Esophagus (tissue), 2 donors: ENCODE results near the gene ACSF3. TPM values are rescaled to one million over a fixed set of nuclear protein-coding genes. Genes with fewer than 3 reads are reported as not detected.
"Not testable (repeated sequence)": the region's sequence is repeated elsewhere in the genome, so short reads cannot be mapped to it uniquely, and the experiment has no call there.

Source experiments
- H3K27ac ChIP-seq, 2 donors: one replicate each; pipeline ENCODE4 v1.5.1; 2013; ENCODE audit warnings: low read depth in 2 of 2, mild to moderate bottlenecking in 2 of 2, inconsistent platforms in 1 of 2, low read length in 1 of 2, moderate library complexity in 1 of 2
- H3K27me3 ChIP-seq, 2 donors: one replicate each; pipeline ENCODE4 v1.6.1; 2013; ENCODE audit warnings: low read length in 2 of 2, control low read depth in 1 of 2, mild to moderate bottlenecking in 1 of 2; ENCODE audit not compliant: insufficient read depth in 2 of 2, control insufficient read depth in 1 of 2
- H3K36me3 ChIP-seq, 2 donors: one replicate each; pipeline ENCODE4 v1.6.1; 2013; ENCODE audit warnings: low read length in 1 of 2; ENCODE audit not compliant: control insufficient read depth in 2 of 2, insufficient read depth in 2 of 2
- H3K4me1 ChIP-seq, 2 donors: one replicate each; pipeline ENCODE4 v1.6.1; 2013; ENCODE audit warnings: low read length in 1 of 2; ENCODE audit not compliant: control insufficient read depth in 2 of 2, insufficient read depth in 2 of 2
- H3K4me3 ChIP-seq, 2 donors: one replicate each; pipeline ENCODE4 v1.5.1; 2013; ENCODE audit warnings: low read length in 2 of 2, mild to moderate bottlenecking in 2 of 2, low read depth in 1 of 2, moderate library complexity in 1 of 2
- H3K9me3 ChIP-seq, 2 donors: one replicate each; pipeline ENCODE4 v1.6.1; 2013; ENCODE audit warnings: mild to moderate bottlenecking in 2 of 2, low read depth in 1 of 2, low read length in 1 of 2, moderate library complexity in 1 of 2; ENCODE audit not compliant: control insufficient read depth in 2 of 2, insufficient read depth in 1 of 2
- WGBS, 2 donors: extraction: QIAGEN DNeasy Blood & Tissue Kit; methylation state at CpG; one replicate each; pipeline ENCODE4 v1.1.7; 2013; 5-methylcytosine and 5-hydroxymethylcytosine counted together
- polyA plus RNA-seq, 2 donors: library from polyadenylated mRNA; stranded (reverse); fragments of 200-250 nt; gene quantifications; one replicate each; pipeline ENCODE4 v1.2.3, GENCODE V29; 2013
- donor health status: healthy with polysubstance abuse.
- donor health status: Bipolar disorder and iron deficiency.

Gene ACSF3
- polyA plus RNA-seq, 2 donors, result 14.1 to 22.3 TPM

DNA sequence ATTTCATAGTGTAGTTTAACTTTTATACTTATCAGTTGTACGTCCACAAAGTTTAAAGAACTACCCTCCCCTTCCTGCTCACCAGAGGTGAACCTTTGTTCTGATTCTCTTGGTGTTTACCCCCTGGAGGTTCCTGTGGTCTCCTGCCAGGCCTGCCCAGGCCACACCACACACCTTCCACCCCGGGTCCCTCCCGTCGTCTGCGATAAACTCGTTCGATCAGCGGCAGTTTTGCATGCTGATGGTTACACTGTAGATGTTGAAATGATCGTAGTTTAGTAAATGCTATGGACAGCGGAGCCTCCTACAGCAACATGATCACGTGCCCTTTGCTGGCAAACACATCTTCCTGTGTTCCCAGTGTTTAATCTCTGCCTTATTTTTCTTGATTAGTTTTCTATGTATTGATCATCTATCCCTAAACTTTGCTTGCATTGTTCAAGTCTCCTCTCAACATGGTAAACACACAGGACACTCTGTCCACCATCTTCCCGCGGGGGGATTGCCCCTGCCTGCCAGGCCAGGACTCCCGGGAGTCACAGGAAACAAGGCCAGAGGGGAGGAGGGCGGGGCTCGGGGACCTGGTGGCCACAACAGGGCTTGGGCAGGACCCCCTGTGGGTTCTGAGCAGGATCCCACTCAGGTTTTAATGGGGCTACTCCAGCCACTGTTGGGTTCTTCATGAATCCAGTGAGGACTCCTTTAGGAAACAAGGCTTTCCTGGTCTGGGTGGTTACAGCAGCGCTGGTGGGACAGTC lies 2.8 kb upstream of the ACSF3 start:
- peaks cover 3 to 8% of the 10 kb centered on the region in 2 donors for H3K4me1 ChIP-seq
- H3K4me3 ChIP-seq, result no peak overlapping the region
- peaks cover 0 to 4% of the 10 kb centered on the region in 2 donors for H3K27me3 ChIP-seq
- no peaks in the 10 kb centered on the region for H3K36me3 ChIP-seq
- no peak overlapping the region for H3K27ac ChIP-seq
- H3K9me3 ChIP-seq, result no peaks in the 10 kb centered on the region
- 55 to 58% methylated on average over 17 of the region's 17 CpGs for WGBS, 2 donors

DNA sequence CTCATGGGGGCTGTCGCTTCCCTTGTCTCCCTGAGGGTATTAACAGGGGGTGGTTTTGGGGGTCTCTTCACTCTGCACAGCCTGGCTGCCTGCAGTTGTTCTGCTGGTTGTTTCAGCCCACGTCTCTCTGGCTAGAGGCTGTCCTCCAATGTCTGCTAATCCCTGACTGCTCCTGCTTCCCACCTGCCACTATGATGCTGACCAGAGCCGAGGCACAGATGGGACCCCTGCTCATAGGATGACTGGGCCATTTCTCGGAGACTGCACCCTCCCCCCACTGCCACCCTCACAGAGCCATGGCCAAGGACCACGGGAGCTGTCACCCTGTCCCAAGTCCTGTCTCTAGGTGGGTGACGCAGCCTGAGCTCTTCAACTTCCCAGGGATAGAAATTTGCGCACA lies 1.6 kb upstream of the ACSF3 start:
- 77 to 79% methylated on average over 7 of the region's 7 CpGs for WGBS, 2 donors
- Histone ChIP-seq H3K27ac (no peak overlapping the region), H3K27me3 (peaks cover 0 to 4% of the 10 kb centered on the region in 2 donors)

GRCh38 chr16:89093252-89093601 lies 425 bp upstream of the ACSF3 start:
- 63 to 66% methylated on average over 15 of the region's 15 CpGs for WGBS, 2 donors
- H3K36me3 ChIP-seq, H3K27me3 ChIP-seq, H3K9me3 ChIP-seq: not testable (repeated sequence)
- Histone ChIP-seq H3K27ac (peak overlapping the region; percentile 43 to 62), H3K4me1 (peaks cover 6 to 13% of the 10 kb centered on the region in 2 donors), H3K4me3 (peak overlapping the region; percentile 71 to 93)

More for the DNA sequence above, 1.6 kb upstream of the ACSF3 start:
- Histone ChIP-seq H3K4me1 (peaks cover 6 to 13% of the 10 kb centered on the region in 2 donors), H3K9me3 (no peaks in the 10 kb centered on the region), H3K4me3 (no peak overlapping the region), H3K36me3 (no peaks in the 10 kb centered on the region)

- 10 to 11% methylated on average over 21 of the region's 21 CpGs for WGBS, 2 donors
- Histone ChIP-seq H3K27me3 (peaks cover 0 to 4% of the 10 kb centered on the region in 2 donors), H3K27ac (peak overlapping the region in 1 of 2 donors; percentile 62), H3K9me3 (no peaks in the 10 kb centered on the region), H3K36me3 (peaks cover 0 to 4% of the 10 kb centered on the region in 2 donors), H3K4me1 (peaks cover 6 to 15% of the 10 kb centered on the region in 2 donors), H3K4me3 (peak overlapping the region; percentile 71 to 93)
These were observed 714 bp downstream of the ACSF3 start for GRCh38 chr16:89094252-89094879.

DNA sequence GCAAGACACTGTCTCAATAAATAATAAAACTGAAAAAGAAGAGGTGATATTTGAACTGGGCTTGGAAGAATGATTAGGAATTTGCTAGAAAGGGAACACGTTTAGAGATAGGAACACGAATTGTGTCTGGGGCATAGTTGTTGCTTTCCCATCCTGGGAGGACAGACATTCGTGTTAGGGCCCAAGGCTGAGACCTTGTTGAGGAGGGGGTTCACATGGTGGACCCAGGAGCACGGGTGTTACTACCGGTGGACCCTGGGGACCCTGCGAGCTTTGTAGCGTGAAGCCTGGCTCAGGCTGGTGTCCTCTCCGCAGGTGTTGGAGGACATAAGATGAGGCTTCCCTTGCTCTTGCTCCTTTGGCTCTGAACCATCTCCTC lies 1.2 kb downstream of the ACSF3 start:
- 70 to 79% methylated on average over 8 of the region's 8 CpGs for WGBS, 2 donors
- H3K4me1 ChIP-seq, result peaks cover 6 to 15% of the 10 kb centered on the region in 2 donors
- no peaks in the 10 kb centered on the region for H3K9me3 ChIP-seq
- peaks cover 0 to 4% of the 10 kb centered on the region in 2 donors for H3K36me3 ChIP-seq
- H3K4me3 ChIP-seq, result peak overlapping the region; percentile 71 to 93
- H3K27ac ChIP-seq, result no peak overlapping the region
- H3K27me3 ChIP-seq, result peaks cover 0 to 4% of the 10 kb centered on the region in 2 donors

DNA sequence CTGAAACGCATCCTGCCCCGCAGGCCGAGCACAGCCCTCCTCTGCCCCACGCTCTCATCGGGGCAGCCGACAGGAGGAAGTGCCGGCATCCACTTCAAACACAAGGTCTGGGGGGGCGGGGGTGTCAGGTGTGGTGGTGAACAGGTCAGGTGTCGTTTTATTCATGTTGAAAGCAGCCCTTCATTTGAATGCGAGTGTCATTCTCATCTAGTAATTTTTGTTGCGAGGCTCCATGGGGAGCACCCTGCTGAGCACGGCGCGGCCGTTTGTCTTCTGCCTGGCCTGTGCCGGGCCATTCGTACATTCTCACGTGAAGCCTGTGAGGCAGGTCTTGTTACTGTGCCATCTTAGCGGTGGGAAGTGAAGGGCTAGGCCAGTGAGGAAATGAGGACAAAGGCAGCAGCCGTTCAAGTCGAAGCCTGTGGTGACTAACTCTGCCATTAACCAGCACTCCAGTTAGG lies 1.9 kb downstream of the ACSF3 start:
- H3K27me3 ChIP-seq, result no peaks in the 10 kb centered on the region
- peaks cover 0 to 4% of the 10 kb centered on the region in 2 donors for H3K36me3 ChIP-seq
- no peak overlapping the region for H3K4me3 ChIP-seq
- H3K9me3 ChIP-seq, result no peaks in the 10 kb centered on the region
- WGBS, 2 donors, result 61 to 66% methylated on average over 21 of the region's 21 CpGs
- H3K4me1 ChIP-seq, result peaks cover 6 to 15% of the 10 kb centered on the region in 2 donors
- no peak overlapping the region for H3K27ac ChIP-seq

DNA sequence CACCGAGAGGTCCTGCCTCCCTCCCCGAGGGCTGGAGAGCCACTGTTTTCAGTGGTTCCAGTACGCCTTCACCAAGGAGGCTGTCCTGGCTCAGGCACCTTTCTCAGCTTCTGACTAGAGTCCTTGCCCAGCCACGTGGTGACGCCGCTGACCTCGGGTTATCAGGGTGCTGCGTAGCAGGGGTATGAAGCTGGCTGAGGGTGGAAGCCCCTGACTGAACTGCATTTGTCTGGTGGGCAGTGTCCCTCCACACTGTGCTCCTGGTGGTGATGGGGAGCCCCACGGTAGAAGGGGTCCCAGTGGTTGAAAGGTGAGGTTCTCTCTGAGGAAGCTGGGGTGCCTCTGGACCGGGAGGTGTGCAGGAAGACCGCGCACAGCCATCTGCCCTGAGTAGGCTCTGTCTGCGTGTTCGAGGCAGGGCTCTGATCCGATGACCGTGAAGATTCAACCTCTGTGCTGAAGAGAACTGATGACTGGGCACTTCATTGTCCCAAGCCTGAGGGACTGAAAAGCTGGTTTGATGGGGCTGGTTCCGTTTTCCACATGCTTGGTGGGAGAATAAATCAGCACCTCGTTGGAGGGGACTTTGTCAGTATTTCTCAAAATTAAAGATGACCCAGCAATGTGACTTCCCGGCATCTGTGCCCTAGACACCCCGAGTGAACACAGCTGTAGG lies 2.5 kb downstream of the ACSF3 start:
- Histone ChIP-seq H3K27ac (peak overlapping the region in 1 of 2 donors; percentile 6), H3K4me1 (peaks cover 6 to 15% of the 10 kb centered on the region in 2 donors), H3K9me3 (no peaks in the 10 kb centered on the region), H3K36me3 (peaks cover 0 to 6% of the 10 kb centered on the region in 2 donors), H3K27me3 (no peaks in the 10 kb centered on the region), H3K4me3 (no peak overlapping the region)
- WGBS, 2 donors, result 86 to 87% methylated on average over 20 of the region's 20 CpGs

GRCh38 chr16:89096768-89097391 lies 3.2 kb downstream of the ACSF3 start:
- H3K9me3 ChIP-seq, result no peaks in the 10 kb centered on the region
- H3K27me3 ChIP-seq, result no peaks in the 10 kb centered on the region
- H3K4me1 ChIP-seq, result peaks cover 6 to 15% of the 10 kb centered on the region in 2 donors
- no peak overlapping the region for H3K27ac ChIP-seq
- H3K36me3 ChIP-seq, result peaks cover 0 to 13% of the 10 kb centered on the region in 2 donors
- WGBS, 2 donors, result 77 to 80% methylated on average over 24 of the region's 24 CpGs
- H3K4me3 ChIP-seq, result no peak overlapping the region

GRCh38 chr16:89097392-89097772 lies 3.7 kb downstream of the ACSF3 start:
- Histone ChIP-seq H3K4me3 (no peak overlapping the region), H3K36me3 (peaks cover 0 to 18% of the 10 kb centered on the region in 2 donors), H3K27ac (peak overlapping the region in 1 of 2 donors; percentile 8), H3K4me1 (peaks cover 6 to 15% of the 10 kb centered on the region in 2 donors), H3K27me3 (no peaks in the 10 kb centered on the region), H3K9me3 (no peaks in the 10 kb centered on the region)
- 71 to 81% methylated on average over 14 of the region's 14 CpGs for WGBS, 2 donors
